Measurements from ENCODE around the gene ERICH3. TPM values are rescaled to one million over a fixed set of nuclear protein-coding genes. Genes with fewer than 3 reads are reported as not detected.

ERICH3 gene
- total RNA-seq, 1 experiment from 2014 or later, result not detected

DNA sequence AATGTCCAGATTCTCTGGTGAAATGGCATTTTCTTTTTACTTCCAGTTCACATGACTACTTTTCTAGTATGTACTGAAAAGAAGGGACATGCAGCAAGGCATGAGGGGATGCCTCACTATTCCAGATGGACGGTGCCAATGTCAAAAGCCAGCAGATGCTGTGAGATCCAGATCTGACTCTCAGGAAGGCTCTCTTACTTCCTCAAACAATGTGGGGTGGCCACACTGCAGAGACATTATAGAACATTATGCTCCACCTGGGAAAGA lies 41.6 kb upstream of the ERICH3 start:
- Histone ChIP-seq H3K18ac (ENCODE audit: insufficient read length, low read depth, low read length) (no peak overlapping the region), H3K23me2 (ENCODE audit: insufficient read length, low read depth, low read length, poor library complexity, severe bottlenecking) (no peaks in the 10 kb centered on the region), H4K8ac (replicated peaks; ENCODE audit: insufficient read length, low read depth, low read length) (no peak overlapping the region), H3K27ac (ENCODE audit: insufficient read length, low read depth, low read length) (no peak overlapping the region), H3K79me1 (ENCODE audit: insufficient read depth, low read depth, low read length, poor library complexity, severe bottlenecking) (no peaks in the 10 kb centered on the region), H3K23ac (ENCODE audit: insufficient read length, low read depth, low read length) (no peak overlapping the region), H3K4ac (ENCODE audit: low read depth, low read length) (no peak overlapping the region), H3K4me1 (ENCODE audit: insufficient read depth, low read length) (no peaks in the 10 kb centered on the region; the same call in 1 of the 2 replicates), H2BK120ac (ENCODE audit: low read depth, low read length, poor library complexity, severe bottlenecking) (no peak overlapping the region), H2BK12ac (ENCODE audit: insufficient read length, low read depth, low read length) (no peak overlapping the region), H2AFZ (ENCODE audit: low read length) (no peak overlapping the region), H3K27me3 (ENCODE audit: insufficient read depth, low read length) (no peaks in the 10 kb centered on the region), H3K9me3 (ENCODE audit: control insufficient read depth, low read depth, low read length) (no peaks in the 10 kb centered on the region), H4K91ac (ENCODE audit: insufficient read length, low read depth, low read length) (no peak overlapping the region), H2BK5ac (ENCODE audit: insufficient read length, low read length) (no peak overlapping the region), H4K5ac (ENCODE audit: insufficient read length, low read depth, low read length) (no peak overlapping the region), H3K14ac (ENCODE audit: insufficient read depth, low read length) (no peak overlapping the region), H4K20me1 (ENCODE audit: control insufficient read depth, insufficient read depth, insufficient read length) (no peaks in the 10 kb centered on the region), H2BK15ac (ENCODE audit: low read depth, low read length) (no peak overlapping the region), H3K56ac (ENCODE audit: insufficient read length, low read depth, low read length) (no peak overlapping the region), H3K4me2 (ENCODE audit: insufficient read depth, insufficient read length, low read length) (no peak overlapping the region), H2AK5ac (ENCODE audit: insufficient read length, low read length) (no peak overlapping the region), H2BK20ac (ENCODE audit: low read depth, low read length, poor library complexity, severe bottlenecking) (no peak overlapping the region), H3K79me2 (ENCODE audit: insufficient read depth, low read length) (no peaks in the 10 kb centered on the region), H3K9ac (ENCODE audit: extremely low read depth, insufficient read length, low read length) (no peak overlapping the region), H3T11ph (ENCODE audit: low read length) (no peak overlapping the region)
- WGBS (ENCODE audit: extremely low coverage, insufficient read length, low lambda C conversion rate), result no CpG with 5 or more reads among the region's 1 CpG
- H3K27me3 Mint-ChIP-seq (ENCODE audit: low read depth), result no peaks in the 10 kb centered on the region
- H3K4me1 Mint-ChIP-seq, result peaks cover 0 to 7% of the 10 kb centered on the region in 2 experiments; a peak in 2 of 4 replicates
- H3K9me3 Mint-ChIP-seq, result no peaks in the 10 kb centered on the region
- TF ChIP-seq, protein P1, sequence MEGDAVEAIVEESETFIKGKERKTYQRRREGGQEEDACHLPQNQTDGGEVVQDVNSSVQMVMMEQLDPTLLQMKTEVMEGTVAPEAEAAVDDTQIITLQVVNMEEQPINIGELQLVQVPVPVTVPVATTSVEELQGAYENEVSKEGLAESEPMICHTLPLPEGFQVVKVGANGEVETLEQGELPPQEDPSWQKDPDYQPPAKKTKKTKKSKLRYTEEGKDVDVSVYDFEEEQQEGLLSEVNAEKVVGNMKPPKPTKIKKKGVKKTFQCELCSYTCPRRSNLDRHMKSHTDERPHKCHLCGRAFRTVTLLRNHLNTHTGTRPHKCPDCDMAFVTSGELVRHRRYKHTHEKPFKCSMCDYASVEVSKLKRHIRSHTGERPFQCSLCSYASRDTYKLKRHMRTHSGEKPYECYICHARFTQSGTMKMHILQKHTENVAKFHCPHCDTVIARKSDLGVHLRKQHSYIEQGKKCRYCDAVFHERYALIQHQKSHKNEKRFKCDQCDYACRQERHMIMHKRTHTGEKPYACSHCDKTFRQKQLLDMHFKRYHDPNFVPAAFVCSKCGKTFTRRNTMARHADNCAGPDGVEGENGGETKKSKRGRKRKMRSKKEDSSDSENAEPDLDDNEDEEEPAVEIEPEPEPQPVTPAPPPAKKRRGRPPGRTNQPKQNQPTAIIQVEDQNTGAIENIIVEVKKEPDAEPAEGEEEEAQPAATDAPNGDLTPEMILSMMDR (conservative IDR thresholded peaks at IDR 0.05), result no peak
- peaks cover 0 to 8% (median 0%) of the 10 kb centered on the region in 3 experiments; a peak in 1 of 7 replicates for H3K36me3 Mint-ChIP-seq (ENCODE audit: insufficient read depth in 1 of 3, low read depth in 3 of 3)
- no peak overlapping the region for H3K4me3 Mint-ChIP-seq
- no peak overlapping the region for H3K27ac Mint-ChIP-seq
- no peak for DNase-seq

All from H9 (cell line).